HG02588 (cell line): ENCODE measurements around the gene TRIM41.
"Not testable (repeated sequence)": the region's sequence is repeated elsewhere in the genome, so short reads cannot be mapped to it uniquely, and the experiment has no call there.

ENCODE experiments used
- ATAC-seq: cut with Tn5 transposase; IDR thresholded peaks from one replicate; pipeline ENCODE4 v1.9.1; 2021; ENCODE audit warnings: mild to moderate bottlenecking, moderate library complexity; ENCODE audit not compliant: unreplicated experiment

The TRIM41 gene

DNA sequence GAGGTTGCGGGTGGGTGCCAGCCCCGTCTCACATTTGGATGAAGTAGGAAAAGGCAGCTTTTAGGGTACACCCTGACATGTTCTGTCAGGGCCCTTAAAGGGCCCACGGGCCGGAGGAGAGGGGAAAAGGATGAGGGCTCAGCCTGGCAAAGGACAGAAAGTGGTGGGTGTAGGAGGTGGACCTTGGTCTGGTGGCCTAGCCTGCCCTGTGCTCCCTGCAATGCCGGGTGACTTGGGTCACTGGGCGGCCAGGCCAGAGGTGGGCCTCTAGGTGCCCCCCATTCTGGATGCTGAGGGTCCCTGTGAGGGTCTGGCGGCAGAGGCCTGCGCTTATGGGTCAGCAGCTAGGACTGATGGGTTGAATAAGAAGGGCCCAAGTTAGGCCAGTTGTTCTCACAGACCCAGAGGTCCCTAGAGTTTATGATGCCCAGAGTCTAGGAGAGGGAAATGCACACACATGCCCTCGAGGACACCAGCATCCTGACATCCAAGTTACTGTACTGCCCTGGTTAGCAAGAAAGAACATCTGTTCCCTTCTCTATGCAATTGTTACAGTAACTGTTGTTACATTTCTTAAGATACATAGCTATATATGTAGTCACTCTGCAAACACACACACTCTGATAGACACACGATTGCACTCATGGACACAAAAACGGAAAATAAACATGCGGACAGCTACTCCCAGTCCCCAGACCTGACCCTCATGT is 30.6 kb upstream of the TRIM41 start:
- ATAC-seq, result no peak

DNA sequence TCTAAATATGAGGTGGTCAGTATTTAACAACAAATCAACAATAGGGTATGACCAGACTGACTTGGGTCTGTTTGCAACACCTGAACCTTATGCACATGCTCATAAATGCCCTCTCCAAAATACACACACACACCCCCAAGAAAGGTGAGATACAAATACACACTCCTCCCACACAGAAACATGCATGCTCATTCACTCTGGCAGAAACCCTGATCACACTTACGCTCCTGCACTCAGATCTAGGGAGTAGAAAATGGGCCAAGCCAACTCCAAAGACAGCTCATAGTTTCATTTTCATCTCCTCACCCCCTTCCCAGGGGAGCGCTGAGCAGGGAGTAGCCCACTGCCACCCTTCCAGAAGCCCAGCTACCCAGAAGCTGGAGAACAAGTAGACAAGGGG is 29.4 kb upstream of the TRIM41 start:
- ATAC-seq, result no peak

DNA sequence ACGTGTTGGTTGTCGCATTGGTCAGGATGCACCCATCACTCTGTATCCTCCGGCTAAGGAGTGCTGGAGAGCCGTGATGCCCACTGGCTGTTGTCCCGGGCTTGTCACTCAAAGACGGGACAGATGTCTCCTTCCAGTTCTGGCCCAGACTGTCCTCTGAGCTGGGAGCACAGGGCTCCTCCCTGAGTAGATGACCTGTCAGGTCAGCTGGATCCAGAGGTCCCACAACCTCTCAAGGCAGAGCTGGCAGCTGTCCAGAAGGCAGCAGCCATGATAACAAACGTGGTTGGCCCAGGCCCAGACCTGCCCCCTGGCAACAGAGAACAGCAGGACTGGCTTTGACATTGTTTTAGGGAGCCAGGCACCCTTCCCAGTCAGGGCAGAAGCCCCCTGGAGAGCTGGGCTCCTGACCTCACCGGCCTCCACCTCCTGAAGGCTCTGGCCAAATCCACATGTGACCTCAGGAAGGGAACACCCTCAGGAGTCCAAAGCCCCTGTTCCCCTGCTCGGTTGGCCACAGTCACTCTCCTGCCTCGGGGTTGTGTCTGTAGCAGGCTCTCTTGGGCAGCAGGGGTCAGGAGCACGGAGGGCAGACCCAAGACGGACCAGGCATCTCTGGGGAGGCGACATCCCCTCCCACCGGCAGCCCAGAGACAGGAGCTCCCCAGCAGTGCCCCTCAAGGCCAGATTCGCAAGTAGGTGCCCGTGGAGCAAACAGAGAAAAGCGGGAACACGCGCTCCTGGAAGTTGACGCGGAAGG is 28.4 kb upstream of the TRIM41 start:
- no peak for ATAC-seq

DNA sequence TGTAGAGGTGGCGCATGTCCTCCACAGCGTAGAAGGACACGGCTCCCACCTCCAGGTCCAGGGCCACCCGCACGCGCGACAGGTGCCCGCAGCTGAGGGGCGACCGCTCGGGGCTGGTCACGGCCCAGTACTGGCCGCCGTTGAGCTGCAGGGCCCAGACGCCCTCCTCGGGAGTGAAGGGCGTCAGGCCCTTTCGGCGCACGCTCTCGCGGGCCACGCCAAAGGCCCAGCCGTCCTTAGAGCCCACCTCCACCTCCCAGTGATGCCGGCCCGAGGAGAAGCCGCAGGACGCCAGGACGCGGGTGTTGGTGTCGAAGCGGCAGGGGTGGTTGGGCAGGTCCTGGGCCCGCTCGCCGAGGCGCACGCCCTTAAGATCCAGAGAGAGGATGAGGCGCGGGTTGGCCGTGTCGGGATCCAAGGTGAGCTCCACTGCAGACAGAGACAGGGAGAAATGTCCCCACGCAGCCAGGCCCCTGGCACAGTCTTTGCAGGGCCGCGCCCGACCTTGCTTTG is 27.8 kb upstream of the TRIM41 start:
- no peak for ATAC-seq

DNA sequence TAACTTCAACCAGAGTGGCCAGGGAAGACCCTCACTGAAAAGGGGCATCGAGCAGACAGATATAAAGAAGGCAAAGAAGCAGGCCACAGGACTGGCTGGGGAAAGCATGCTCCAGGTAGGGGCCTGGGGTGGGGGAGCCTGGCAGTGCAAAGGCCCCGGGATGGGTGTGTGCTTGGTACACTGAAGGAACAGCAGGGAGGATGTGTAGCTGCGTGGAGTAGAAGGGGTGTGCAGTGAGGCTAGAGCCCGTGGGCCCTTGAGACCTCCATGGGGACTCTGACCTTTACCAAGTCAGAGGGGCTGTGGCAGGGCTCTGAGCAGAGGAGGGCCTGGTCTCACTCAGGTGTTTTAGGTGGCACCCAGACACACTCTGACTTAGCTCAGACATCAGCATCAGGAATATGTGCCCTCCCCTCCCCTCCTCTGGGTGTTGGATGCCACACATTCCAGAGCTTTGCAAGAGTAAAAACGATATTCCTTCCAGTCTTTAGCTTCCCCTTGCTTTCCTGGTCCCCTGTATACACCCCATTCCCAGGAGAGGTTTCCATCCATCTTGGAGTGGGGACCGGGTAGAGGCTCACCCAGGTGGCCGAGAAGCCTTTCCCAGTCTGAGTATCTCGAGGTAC is 25.6 kb upstream of the TRIM41 start:
- no peak for ATAC-seq

DNA sequence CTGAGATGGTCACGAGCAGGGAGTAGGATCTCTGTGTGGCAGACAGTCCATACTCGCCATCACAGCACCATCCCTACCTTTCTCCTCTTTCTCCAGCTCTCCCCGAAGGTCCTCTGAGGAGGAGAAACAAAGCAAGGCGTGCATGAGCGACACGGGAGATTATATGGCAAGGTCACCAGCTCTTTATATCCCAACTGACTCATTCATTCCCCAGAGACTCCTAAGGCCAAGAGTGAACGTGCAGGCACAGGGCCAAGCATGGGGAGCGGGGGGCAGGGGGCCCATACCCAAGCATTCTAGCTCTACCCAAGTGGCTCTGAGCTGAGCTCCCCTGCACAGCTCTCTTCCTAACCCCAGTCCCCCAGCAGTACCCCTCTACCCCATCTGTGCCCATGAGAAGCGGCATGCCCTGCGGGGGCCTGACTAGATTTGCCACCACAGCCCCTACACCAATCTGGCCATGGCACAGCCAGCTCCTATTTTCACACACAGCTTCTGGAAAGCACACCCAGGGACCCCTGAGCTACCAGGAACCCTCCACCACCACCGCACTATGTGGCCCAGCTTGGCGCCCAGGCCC is 24.9 kb upstream of the TRIM41 start:
- ATAC-seq, result no peak

DNA sequence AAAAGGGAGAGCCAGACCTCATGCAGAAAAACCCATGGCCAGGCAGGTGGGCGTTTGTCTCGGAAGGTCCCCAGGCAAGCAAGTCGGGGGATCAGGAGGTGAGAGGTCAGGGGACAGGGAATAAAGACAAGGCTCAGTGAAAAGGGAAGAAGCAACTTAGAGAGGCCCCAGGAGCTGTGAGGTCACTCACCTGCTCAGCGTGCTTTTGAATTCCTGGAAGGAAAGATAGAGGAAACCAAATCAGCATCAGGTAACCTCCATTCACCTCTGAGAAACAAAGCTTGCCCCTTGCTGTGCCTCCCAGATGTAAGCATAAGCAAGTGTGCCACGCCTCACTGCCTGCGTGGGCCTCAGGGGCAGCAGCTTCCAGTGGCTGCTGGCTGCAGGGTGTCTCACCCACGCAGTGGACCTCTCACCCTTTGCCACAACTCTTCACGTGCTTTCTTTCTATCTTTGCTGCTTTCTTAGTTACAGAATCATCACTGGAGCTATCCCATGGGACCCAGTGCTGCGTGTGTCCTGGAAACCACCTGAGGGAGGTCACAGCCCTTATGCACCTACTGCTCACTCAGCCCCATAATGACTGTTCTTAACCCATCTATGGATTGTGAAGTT is 24.1 kb upstream of the TRIM41 start:
- ATAC-seq, result peak; percentile 71

DNA sequence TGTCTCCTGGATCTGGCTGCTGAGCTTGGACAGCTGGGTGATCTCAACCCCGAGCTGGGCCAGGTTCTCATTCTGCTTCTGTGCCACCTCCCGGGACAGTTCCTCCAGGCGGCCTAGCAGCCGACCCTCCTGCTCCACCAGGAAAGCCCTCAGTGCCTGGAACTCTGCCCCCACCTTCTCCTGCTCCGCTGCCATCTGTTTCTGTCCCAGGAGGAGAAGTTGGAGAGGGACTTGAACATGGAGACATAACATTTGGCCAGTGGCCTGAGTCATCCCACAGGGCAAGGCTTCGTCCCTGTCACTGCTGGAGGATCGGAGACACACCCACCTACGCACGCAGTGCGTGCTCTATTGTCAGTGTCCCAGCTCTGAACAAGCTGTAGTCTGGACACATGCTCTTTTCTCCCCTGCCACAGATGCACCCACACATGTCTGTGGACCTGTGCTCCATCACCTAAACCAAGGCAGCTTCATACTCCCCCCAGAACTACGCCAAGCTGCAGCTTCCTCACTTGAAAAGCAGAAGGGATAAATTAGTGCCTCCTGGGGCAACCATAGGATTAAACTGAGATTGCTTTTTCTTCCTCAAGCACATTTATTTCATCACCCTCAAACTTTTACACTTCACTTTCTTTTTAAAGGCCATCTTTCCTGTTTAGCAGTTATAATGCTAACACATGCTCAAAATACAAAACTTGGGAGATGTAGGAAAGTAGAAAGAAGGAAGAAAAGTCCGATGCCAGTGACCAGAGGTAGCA is 23.0 kb upstream of the TRIM41 start:
- no peak for ATAC-seq

DNA sequence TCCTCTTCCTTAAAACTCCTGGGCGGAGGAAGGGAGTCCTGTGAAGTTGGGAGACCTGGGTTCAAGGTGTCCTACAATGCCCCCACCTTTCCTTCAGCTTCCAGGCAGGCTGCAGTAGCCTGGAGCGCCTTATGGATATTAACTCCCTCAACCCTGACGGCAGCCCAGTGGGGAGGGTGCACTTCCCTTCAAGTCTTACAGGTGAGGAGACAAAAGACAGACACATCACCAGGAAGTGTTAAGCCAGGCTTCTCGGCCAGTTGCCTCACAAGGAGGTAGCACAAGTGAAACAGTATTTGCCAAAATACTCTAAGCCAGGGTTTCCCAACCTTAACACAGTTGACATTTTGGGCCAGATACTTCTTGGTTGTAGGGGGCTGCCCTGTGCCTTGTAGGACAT is 22.3 kb upstream of the TRIM41 start:
- ATAC-seq, result no peak

DNA sequence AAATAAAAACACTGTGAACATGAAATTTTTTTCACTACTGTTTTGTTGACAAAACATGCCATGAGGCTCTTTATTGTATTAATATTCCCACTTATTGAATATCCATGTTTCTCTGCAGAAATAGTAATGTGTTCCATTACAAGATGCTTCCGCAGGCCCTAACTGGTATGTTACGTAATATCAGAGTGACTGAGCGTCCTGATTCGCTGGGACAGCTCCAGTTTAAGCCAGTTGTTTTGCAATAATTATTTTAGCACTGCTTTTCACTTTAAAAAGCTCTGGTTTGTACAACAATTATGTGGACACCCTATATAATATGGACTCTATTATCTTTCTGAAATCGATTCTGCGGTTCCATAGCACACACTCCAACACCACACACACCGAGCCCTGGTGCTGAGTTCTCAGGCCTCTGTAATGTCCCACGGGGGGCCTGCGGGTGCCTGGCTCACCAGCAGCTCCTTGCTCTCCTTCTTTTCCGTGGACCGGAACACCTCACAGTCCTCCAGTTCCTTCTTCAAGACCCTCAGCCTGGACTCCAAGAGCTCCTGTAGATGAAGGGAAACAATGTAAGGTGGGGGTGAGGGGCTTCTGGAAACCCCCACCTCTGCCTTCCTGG is 19.9 kb upstream of the TRIM41 start:
- ATAC-seq, result no peak

DNA sequence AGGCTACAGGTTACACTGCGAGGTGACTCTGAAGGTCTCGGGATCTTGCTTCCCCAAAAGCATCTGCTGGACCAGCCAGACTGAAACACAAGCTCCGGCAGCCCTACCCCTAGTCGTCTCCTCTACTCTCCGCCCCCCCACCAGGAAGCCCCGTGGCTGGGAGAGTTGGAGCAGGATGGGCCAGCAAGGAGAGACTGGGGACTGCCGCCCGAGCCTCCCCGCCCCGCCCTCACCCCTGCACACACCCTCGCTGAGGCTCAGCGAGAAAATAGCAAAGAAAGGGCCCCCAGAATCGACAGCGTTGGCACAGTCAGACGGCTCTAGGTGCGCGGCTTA is 19.3 kb upstream of the TRIM41 start:
- no peak for ATAC-seq

DNA sequence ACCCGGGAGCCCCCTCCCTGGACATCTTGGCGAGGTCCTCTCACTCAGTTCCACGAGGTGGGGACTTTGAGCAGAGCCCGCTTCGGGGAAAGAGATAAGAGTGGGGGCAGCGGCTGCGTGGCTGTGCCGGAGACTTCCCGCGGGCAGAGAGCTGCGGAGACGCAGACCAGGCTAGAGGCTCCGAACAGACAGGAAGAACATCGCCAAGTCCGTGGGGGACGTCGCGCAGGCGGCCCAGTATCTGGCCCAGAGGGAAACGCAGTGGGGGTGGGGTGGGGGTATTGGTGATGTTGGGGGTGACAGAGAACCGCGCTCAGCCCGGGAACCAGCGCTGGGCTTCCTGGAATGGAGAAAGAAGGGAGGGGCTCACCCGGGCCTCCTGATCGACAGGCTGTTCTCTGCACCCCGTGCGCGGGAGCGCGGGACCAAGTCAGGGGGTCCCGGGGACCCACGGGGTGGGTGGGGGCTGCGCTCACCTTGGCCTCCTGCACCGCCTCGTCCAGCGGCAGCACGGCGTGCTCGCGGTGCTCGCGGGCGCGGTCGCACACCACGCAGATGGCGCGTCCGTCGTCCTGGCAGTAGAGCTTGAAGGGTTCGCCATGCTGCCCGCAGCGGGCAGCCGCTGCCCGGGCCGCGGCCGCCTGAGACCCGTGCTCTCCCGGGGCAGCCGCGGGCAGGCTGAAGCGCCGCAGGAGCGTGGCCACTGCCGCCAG is 18.8 kb upstream of the TRIM41 start:
- ATAC-seq, result no peak

DNA sequence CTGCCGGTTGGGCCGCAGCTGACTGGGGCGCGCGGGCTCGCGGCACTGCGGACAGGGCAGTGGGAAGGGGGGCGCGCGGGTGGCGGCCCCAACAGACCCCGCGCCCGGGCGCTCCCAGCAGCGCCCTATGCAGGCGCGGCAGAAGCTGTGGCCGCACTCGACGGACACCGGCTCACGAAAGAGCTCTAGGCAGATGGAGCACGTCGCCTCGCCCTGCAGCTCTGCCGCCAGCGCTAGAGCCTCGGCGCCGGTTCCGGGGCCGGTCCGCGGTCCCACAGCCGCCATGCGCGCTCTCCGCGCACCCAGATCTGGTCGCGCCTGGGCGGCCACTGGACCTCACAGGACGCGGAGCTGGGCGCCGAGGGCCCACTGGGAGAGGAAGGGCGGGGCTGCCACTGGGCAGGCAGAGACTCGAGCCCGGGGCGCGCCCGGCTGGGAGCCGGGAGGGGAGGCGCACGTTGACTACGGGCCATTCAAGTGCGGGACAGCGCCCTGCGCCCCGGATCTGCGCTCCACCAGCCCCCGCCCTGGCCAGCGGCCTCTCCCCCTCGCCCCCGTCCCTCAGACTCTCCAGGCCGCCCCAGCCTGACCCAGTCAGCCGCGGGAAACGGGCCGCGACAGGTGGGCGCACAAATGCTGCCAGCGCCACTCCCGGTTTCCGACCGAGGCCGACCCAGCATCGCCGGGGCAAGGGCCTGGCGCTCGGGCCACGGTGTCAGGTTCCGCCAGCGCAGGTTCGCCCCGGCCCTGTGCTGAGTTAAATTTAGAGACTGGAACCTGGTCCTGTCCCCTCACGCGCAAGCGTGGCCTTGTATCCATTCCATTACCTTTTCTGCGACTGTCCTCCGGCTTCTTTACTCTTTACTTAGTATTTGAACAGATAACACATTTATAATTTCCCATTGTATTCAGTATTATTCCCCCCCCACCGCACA is 18.0 kb upstream of the TRIM41 start, which contains the start of gene TRIM7:
Gene TRIM7, minus strand, starts transcription at position 371 of the 935 bp plus-strand sequence. Its CDS starts 86 bp downstream, at position 285.
- no peak for ATAC-seq

DNA sequence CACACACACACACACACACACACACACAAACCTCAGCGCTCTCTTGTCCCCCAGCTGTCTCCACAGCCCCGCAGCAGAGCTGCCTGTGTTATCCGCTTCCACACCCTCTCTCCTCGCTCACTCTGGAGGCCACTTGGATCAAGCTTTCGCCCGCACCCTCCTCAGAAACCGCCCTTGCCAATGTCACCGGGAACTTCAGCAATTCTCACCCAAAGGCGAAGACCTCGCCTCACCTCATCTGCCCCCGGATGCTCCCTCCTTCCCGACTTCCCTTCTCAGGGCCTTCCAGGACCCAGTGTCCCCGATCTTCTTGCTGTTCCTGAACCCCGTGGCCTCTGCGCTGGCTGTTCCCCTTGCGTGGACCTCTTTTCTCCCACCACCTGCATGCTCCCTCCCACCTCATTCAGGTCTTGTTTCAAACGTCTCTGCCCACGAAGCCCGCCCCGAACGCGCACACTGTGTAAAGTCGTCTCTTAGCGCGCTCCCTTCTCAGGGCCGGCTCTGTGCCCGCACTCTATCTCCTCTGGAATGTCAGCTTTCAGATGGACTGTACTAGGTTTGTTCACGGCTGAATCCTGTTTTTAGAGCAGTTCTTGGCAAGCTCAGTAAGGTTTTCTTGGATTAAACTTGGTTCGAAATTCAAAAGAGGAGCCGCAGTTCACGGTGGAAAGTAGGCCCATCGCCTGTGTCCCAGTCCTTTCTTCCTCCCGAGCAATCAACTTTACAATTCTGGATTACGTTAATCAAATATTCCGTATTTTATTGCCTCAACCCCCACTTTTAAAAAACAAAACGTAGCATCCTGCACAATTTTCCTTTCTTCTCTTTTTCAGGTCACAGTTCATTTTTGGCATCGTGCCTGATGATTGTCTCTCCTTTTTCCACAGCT is 17.1 kb upstream of the TRIM41 start:
- no peak for ATAC-seq

DNA sequence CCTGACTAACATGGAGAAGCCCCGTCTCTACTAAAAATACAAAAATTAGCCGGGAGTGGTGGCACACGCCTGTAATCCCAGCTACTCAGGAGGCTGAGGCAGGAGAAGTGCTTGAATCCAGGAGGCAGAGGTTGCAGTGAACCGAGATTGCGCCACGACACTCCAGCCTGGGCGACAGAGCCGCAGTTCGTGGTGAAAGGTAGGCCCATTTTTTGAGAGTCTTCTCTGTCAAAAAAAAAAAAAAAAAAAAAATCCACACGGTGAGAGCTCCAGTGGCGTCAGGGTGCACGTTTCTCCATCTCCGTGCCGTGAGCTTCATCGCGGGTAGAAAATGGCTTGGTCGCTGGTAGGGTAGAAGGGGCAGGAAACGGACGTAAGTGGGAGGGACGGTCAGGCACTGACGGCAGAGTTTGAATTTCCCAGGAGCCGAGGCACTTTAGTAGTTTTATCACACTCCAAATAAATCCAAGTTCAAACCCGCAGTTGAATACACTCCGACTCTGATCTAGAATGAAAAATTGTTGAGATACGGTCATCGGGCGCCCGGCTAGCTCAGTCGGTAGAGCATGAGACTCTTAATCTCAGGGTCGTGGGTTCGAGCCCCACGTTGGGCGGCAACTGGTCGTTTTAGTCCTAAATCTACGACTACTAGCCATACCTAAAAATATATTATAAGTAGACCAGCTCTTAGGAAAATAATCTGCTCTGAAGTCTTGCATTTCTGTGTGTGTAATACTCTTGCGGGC is 15.7 kb upstream of the TRIM41 start:
- ATAC-seq, result peak; percentile 33

DNA sequence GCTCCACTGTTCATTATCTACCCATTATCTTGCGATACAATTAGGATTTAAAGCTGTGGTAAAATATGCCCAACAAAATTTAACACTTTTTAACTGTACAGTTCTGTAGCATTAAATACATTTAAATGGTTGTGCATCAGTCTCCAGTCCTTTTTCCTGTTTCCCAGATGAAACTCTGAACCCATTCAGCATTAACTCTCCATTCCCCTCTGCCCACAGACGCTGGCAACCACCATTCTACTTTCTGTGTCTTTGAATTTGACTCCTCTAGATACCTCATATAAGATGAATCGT is 15.2 kb upstream of the TRIM41 start:
- ATAC-seq, result no peak

DNA sequence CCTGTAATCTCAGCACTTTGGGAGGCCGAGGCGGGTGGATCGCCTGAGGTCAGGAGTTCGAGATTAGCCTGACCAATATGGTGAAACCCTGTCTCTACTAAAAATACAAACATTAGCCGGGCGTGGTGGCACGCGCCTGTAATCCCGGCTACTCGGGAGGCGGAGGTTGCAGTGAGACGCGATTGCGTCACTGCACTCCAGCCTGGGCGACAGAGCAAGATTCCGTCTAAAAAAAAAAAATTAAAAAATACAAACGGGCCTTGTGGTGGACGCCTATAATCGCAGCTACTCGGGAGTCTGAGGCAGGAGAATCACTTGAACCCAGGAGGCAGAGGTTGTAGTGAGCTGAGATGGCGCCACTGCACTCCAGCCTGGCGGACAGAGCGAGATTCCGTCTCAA is 14.1 kb upstream of the TRIM41 start:
- not testable (repeated sequence) for ATAC-seq
